ENCODE data around the gene GPR31.

GPR31 gene

DNA sequence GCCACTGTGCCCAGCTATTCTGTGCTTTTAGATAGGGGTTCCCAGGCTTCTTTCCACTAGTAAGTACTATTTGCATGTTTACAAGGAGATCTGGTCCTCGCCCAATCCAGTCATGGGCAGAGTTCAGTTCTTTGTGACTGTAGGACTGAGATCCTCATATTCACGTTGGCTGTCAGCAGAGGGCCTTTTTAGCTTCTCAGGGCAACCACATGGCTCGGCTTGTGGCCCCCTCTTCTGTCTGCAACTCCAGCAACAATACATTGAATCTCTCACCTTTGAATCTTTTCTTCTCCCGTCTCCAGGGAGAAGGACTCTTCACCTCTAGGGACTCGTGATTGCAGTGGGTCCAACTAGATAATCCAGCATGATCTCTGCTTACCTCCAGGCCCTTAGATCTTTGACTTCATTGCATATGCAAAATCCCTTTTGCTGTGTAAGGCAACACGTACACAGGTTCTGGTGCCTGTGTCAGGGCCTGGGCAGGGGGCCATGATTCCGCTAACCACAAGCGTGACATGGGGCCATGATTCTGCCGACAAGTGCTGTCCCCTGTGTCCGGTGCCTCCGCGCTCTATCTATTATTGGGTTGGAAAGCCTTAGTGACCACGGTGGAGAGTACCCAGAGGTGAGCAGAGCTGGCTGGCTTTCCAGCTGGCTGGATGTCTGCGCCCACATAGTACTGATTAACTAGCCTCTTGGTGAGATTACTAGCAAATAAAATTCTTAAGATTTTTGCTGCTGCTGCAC lies 29.8 kb downstream of the GPR31 start:
- TF ChIP-seq, protein P1, sequence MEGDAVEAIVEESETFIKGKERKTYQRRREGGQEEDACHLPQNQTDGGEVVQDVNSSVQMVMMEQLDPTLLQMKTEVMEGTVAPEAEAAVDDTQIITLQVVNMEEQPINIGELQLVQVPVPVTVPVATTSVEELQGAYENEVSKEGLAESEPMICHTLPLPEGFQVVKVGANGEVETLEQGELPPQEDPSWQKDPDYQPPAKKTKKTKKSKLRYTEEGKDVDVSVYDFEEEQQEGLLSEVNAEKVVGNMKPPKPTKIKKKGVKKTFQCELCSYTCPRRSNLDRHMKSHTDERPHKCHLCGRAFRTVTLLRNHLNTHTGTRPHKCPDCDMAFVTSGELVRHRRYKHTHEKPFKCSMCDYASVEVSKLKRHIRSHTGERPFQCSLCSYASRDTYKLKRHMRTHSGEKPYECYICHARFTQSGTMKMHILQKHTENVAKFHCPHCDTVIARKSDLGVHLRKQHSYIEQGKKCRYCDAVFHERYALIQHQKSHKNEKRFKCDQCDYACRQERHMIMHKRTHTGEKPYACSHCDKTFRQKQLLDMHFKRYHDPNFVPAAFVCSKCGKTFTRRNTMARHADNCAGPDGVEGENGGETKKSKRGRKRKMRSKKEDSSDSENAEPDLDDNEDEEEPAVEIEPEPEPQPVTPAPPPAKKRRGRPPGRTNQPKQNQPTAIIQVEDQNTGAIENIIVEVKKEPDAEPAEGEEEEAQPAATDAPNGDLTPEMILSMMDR (conservative IDR thresholded peaks at IDR 0.05) = no peak
- H3K27ac ChIP-seq = no peak overlapping the region

DNA sequence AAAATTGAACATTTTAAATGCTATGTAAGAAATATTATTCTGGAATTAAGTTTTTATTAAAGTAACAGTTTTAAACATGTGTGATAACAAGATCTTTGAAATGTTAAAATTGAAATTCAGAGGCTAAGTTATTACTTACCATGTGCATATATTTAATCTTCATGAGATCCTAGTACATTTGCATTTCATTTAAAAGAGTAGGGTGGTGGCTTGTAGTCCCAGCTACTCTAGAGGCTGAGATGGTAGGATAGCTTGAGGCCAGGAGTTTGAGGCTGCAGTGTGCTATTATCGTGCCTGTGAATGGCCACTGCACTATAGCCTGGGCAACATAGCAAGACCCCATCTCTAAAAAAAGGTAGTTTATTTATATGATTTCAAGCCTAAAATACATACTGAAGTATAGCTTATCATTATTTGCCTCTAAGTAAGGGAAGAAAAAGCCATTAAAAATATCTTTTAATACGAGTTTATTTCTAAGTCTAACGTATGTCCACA lies 31.9 kb downstream of the GPR31 start:
- TF ChIP-seq, protein P1 (conservative IDR thresholded peaks at IDR 0.05) = no peak
- no peak overlapping the region for H3K27ac ChIP-seq

DNA sequence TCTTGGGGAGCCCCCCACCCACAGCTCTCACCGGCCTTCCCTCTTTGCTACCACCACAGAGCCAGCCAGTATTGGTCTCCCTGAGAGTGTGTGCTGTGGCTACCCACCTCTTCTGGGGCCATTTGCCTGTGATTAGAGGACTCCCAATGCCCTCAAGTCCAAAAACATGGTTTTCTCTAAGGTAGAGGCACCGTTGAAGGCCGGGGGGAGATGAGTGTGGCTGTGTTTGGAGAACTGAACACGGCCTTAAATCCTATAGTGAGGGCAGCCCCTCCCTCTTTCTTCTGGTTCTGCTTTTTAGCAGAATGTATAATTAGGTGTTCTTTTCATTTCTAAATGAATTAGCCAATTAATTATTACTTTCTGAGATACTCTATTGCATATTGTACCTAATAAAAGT lies 32.4 kb downstream of the GPR31 start:
- TF ChIP-seq, protein P1 (conservative IDR thresholded peaks at IDR 0.05) = no peak
- no peak overlapping the region for H3K27ac ChIP-seq

DNA sequence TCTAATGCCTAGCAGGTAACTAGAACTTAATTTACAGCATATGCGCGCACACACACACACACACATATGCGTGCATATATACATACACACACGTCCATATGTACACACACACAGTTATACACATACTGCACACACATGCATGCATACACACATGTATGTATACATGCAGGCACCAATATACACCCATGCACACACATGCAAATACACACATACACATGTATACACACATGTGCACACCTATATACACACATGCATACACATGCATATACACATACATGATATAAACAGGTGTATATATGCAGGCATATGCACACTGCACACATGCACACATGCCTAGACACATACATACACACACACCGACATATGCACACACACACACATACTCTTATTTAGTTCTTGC lies 33.0 kb downstream of the GPR31 start:
- H3K27ac ChIP-seq = no peak overlapping the region
- TF ChIP-seq, protein P1 (conservative IDR thresholded peaks at IDR 0.05) = no peak

DNA sequence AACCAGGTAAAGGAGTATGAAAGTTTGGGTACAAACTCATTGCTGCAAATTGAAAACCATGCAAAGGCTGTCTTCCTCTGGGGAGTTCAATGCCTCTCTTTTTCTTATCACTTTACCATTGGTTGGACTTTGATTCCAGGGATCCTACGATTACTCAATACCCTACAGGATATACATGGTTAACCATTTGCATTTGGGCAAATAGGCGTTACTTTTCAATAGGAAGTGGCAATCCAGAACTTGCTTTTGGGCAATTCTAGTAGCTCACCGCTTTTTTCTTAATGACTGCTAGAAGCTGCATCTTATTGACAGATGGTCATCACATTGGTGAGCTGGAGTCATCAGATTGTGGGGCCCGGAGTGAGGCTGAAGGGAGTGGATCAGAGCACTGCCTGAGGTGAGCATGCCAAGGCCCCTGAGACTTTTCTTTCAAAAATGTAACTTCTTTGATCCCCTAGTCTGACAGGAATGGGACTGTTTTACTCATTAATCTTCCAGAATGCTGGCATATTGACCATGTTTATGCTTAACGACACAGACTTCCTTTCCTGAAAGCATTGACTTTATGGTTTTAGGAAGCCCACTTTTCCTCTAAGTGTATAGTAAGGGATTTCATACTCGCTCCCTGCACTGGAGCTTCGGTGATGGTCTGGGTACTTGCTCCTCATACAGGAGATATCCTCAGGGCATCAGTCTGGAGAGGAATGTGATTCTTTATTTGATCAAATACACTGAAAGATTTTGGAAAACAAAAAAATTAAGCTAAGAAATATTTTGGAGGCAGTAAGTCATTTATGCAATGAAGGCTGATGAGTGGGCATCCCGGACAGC lies 34.7 kb downstream of the GPR31 start, which contains the start of gene CCR6:
Gene CCR6, plus strand, starts transcription at position 270 of the 831 bp plus-strand sequence. CDS start 13,039 bp downstream, outside the sequence.
- TF ChIP-seq, protein P1 (conservative IDR thresholded peaks at IDR 0.05) = no peak

DNA sequence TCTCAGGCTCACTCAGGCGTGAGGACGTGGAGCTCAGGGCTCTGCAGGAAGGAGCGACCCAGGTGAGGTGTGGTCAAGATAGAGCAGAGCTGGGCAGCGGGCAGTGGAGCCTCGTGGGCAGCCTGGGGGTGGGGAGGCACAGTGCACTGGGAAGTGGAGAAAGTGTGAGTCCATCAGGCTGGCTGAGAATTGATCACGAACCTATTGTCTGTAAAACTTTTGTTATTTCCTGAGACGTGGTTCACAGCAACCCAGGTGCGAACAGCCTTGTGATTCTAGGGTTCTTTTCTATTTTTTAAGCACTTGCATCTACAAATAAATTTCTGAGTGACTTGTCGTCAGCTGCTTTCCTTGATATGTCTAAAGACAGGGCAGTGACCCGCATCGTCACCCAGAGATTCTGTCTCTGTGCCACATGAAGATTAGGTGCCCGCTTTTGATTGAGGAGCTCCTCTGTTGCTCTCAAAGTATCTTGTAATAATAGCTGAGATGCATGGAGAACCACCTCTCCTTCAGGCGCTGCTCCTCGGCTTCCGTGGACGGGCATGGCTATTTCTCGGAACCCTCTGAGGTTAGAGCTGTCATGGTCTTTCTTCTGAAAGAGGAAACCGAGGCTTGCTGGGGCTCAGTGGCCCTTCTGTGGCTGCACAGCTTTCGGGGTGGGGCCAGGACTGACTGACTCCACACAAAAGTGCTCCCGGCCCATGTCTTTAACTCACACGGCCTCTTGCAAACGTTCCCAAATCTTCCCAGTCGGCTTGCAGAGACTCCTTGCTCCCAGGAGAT lies 35.5 kb downstream of the GPR31 start:
- H3K27ac ChIP-seq = no peak overlapping the region
- TF ChIP-seq, protein P1 (conservative IDR thresholded peaks at IDR 0.05) = no peak

More for the DNA sequence above, 34.7 kb downstream of the GPR31 start, which contains the start of gene CCR6:
- no peak within 1 kb of the TSS for H3K27ac ChIP-seq

Measured in VCaP (cell line).